HepG2 (cell line): ENCODE measurements around the gene TTC16. TPM values are rescaled to one million over a fixed set of nuclear protein-coding genes. Genes with fewer than 3 reads are reported as not detected.
A peak's percentile ranks its signal among the peaks of the same experiment; 100 is the strongest.
"Not testable (repeated sequence)": the region's sequence is repeated elsewhere in the genome, so short reads cannot be mapped to it uniquely, and the experiment has no call there.

Experiments
- ATAC-seq: fragments of 200-7000 bp; cut with Tn5 transposase; 3 replicates; pipeline ENCODE4 v1.9.1; 2020; ENCODE audit warnings: mild to moderate bottlenecking, moderate library complexity
- BruUV-seq: library from RNA; stranded (reverse); fragments of 400-500 nt; replicated peaks from 2 replicates; lab custom pipeline; 2021; lab: Mats Ljungman, UMichigan
- CTCF ChIA-PET: fragments of 300-600 bp; formaldehyde crosslinking; extraction: SDS; loops from one replicate; lab custom pipeline; 2021; ENCODE audit warnings: low total read pairs, inconsistent platforms, low intra/inter-chr PET ratio; lab: Yijun Ruan, JAX
- POLR2A ChIA-PET: fragments of 350-600 bp; sonication (Branson Sonifier 250); formaldehyde crosslinking; loops from one replicate; lab custom pipeline; 2020; ENCODE audit warnings: antibody characterized with exemption, inconsistent platforms; lab: Yijun Ruan, JAX
- DNase-seq: peaks from one replicate; pipeline ENCODE4 v3.0.0-alpha.2; 2015; ENCODE audit warnings: low spot score
- FAIRE-seq: peaks from 3 replicates; lab custom pipeline; 2011; peaks lifted over from hg19 to GRCh38; lab: Jason Lieb, UNC
- H2AFZ ChIP-seq: one replicate; pipeline ENCODE4 v1.6.1; 2011; ENCODE audit warnings: low read length, inconsistent platforms
- H3K27ac ChIP-seq: fragments of 300-600 bp; 3 replicates; pipeline ENCODE4 v1.8.0; 2011; ENCODE audit warnings: mixed run types, mild to moderate bottlenecking, mixed read lengths, low read length, inconsistent platforms; ENCODE audit not compliant: insufficient read depth; ENCODE audit errors: extremely low read length
- H3K27me3 ChIP-seq, 2 experiments: fragments of 200-600 bp in 1 of 2; 2 replicates in 1 of 2; 3 replicates in 1 of 2; pipeline versions ENCODE4 v1.6.0 to v1.8.0; 2011; ENCODE audit warnings: low read length in 2 of 2, mild to moderate bottlenecking in 2 of 2, moderate library complexity in 2 of 2, inconsistent platforms in 1 of 2; ENCODE audit not compliant: insufficient read depth in 2 of 2, control insufficient read depth in 1 of 2
- H3K36me3 ChIP-seq, 2 experiments: fragments of 200-600 bp in 1 of 2; replicated peaks in 1 of 2; 2 replicates in 1 of 2; 3 replicates in 1 of 2; pipeline versions ENCODE4 v1.5.1 to v1.8.0; 2011; ENCODE audit warnings: low read length in 2 of 2, inconsistent platforms in 1 of 2; ENCODE audit not compliant: insufficient read depth in 2 of 2, control insufficient read depth in 1 of 2
- H3K4me1 ChIP-seq: 2 replicates; pipeline ENCODE4 v1.5.1; 2012; ENCODE audit warnings: low read length, inconsistent platforms; ENCODE audit not compliant: insufficient read depth
- H3K4me2 ChIP-seq: 2 replicates; pipeline ENCODE4 v1.6.0; 2011; ENCODE audit warnings: low read depth, low read length, inconsistent platforms
- H3K4me3 ChIP-seq, 3 experiments: fragments of 200-600 bp in 1 of 3; sonication (generic), shearing (Covaris generic) in 1 of 3; replicated peaks in 1 of 3; 2 replicates each; pipeline ENCODE4 v1.5.1; 2011 to 2016; ENCODE audit warnings: low read length in 3 of 3, inconsistent platforms in 2 of 3, low read depth in 2 of 3, mild to moderate bottlenecking in 2 of 3, control low read depth in 1 of 3, mixed read lengths in 1 of 3; ENCODE audit not compliant: insufficient read depth in 1 of 3
- H3K79me2 ChIP-seq: one replicate; pipeline ENCODE4 v1.6.1; 2011; ENCODE audit warnings: low read length, inconsistent platforms; ENCODE audit not compliant: insufficient read depth
- H3K9ac ChIP-seq: 2 replicates; pipeline ENCODE4 v1.6.0; 2011; ENCODE audit warnings: mild to moderate bottlenecking, low read depth, low read length, inconsistent platforms; ENCODE audit not compliant: insufficient read depth
- H3K9me3 ChIP-seq: 2 replicates; pipeline ENCODE4 v1.5.1; 2012; ENCODE audit warnings: mild to moderate bottlenecking, low read length
- H4K20me1 ChIP-seq: 2 replicates; pipeline ENCODE4 v1.6.0; 2011; ENCODE audit warnings: inconsistent platforms, mild to moderate bottlenecking, low read length, moderate library complexity; ENCODE audit not compliant: insufficient read depth
- ZNF460 ChIP-seq: sonication (generic); formaldehyde crosslinking; IDR thresholded peaks from 2 replicates; pipeline ENCODE4 v1.5.1; 2020; ENCODE audit warnings: missing genetic modification reagents, mild to moderate bottlenecking, borderline replicate concordance
- WGBS: methylation state at CpG from one replicate; pipeline ENCODE4 v1.1.6; 2017; ENCODE audit warnings: low lambda C conversion rate; 5-methylcytosine and 5-hydroxymethylcytosine counted together
- in situ Hi-C: cut with HindIII; loops from 2 replicates; pipeline ENCODE4 v1.10.0; 2017; ENCODE audit warnings: low pct_unique_long_range_greater_than_20kb; ENCODE audit not compliant: extremely low pct_ligation_motif_present
- intact Hi-C: fragments of 100-400 bp; cut with micrococcal nuclease; formaldehyde crosslinking; loops from one replicate; pipeline ENCODE4 v1.10.0; 2022; ENCODE audit not compliant: unreplicated experiment
- polyA plus RNA-seq, 8 experiments: library from polyadenylated mRNA; depleted of rRNA in 3 of 8; stranded (reverse) in 7 of 8; unstranded in 1 of 8; fragments of >200 nt; fragmentation: Illumina TruSeq in 4 of 8; extraction: Trizol in 4 of 8; gene quantifications; 2 replicates each; pipeline versions ENCODE4 v1.2.1 to v1.2.3, GENCODE V29; 2011 to 2016; ENCODE audit warnings: low read depth in 4 of 8, missing spikeins in 1 of 8, mixed read lengths in 1 of 8; ENCODE audit not compliant: insufficient read depth in 1 of 8
- total RNA-seq, 5 experiments: library from RNA; depleted of rRNA; stranded (reverse); fragments of >200 nt; fragmentation: Illumina TruSeq; extraction: Trizol; gene quantifications; 2 replicates each; pipeline ENCODE4 v1.2.3, GENCODE V29; 2016; ENCODE audit warnings: low read depth in 1 of 5

TTC16 gene
- total and polyA plus RNA-seq, 2 of the 13 experiments (the other 11 are each of a cell fraction or from before 2014, with no cell fraction given), result not detected

- intact Hi-C loops, H2AFZ ChIP-seq, H3K36me3 ChIP-seq, H3K9me3 ChIP-seq, H3K4me3 ChIP-seq, H4K20me1 ChIP-seq, FAIRE-seq, H3K27ac ChIP-seq, H3K79me2 ChIP-seq, BruUV-seq, ATAC-seq, POLR2A ChIA-PET, H3K9ac ChIP-seq, CTCF ChIA-PET, DNase-seq: not testable (repeated sequence)
- peak; percentile 22; the same call in 1 of the 2 replicates for TF ChIP-seq ZNF460 (CRISPR knock-in tag)
- H3K27me3 ChIP-seq, result peaks cover 1 to 39% of the 10 kb centered on the region in 2 experiments; a peak in 3 of 5 replicates
- 19% methylated on average over 9 of the region's 9 CpGs for WGBS
- H3K4me2 ChIP-seq, result peak overlapping the region; percentile 35
- peaks cover 30% of the 10 kb centered on the region for H3K4me1 ChIP-seq
- in situ Hi-C loops, result loop anchor here (5.0 kb wide), 1 partner anchor 44 kb away; the partner anchor contains the start of gene TOR2A
These were observed 65.0 kb downstream of the TTC16 start for GRCh38 chr9:127780909-127781308.

Other genes with a start within 250 kb of the TTC16 start
- 2.9 and 4.4 TPM in 2 replicates for gene STXBP1, start 103.8 kb upstream of the TTC16 start, total RNA-seq (2016; rRNA removed; fragmentation: Illumina TruSeq; extraction: Trizol)
- gene STXBP1, start 103.8 kb upstream of the TTC16 start, polyA plus RNA-seq (2011; rRNA removed), result 2.9 and 4.1 TPM in 2 replicates
- gene CFAP157, start 9.1 kb upstream of the TTC16 start, total RNA-seq (2016; rRNA removed; fragmentation: Illumina TruSeq; extraction: Trizol), result not detected in 2 replicates
- gene CFAP157, start 9.1 kb upstream of the TTC16 start, polyA plus RNA-seq (2011; rRNA removed), result 0.07 TPM in 1 of 2 replicates, not detected in the other
- gene PTRH1, start 416 bp upstream of the TTC16 start, total RNA-seq (2016; rRNA removed; fragmentation: Illumina TruSeq; extraction: Trizol), result 7.6 and 10.4 TPM in 2 replicates
- 4.0 and 5.4 TPM in 2 replicates for gene PTRH1, start 416 bp upstream of the TTC16 start, polyA plus RNA-seq (2011; rRNA removed)
- gene TOR2A, start 19.2 kb downstream of the TTC16 start, total RNA-seq (2016; rRNA removed; fragmentation: Illumina TruSeq; extraction: Trizol), result 5.5 and 7.2 TPM in 2 replicates
- gene TOR2A, start 19.2 kb downstream of the TTC16 start, polyA plus RNA-seq (2011; rRNA removed), result 3.5 and 4.9 TPM in 2 replicates
- not detected in 2 replicates for gene SH2D3C, start 62.6 kb downstream of the TTC16 start, total RNA-seq (2016; rRNA removed; fragmentation: Illumina TruSeq; extraction: Trizol)
- not detected in 2 replicates for gene SH2D3C, start 62.6 kb downstream of the TTC16 start, polyA plus RNA-seq (2011; rRNA removed)
- 16.8 TPM in 2 replicates for gene CDK9, start 70.0 kb downstream of the TTC16 start, total RNA-seq (2016; rRNA removed; fragmentation: Illumina TruSeq; extraction: Trizol)
- gene CDK9, start 70.0 kb downstream of the TTC16 start, polyA plus RNA-seq (2011; rRNA removed), result 21.5 and 26.1 TPM in 2 replicates
- gene FPGS, start 86.8 kb downstream of the TTC16 start, total RNA-seq (2016; rRNA removed; fragmentation: Illumina TruSeq; extraction: Trizol), result 20.3 and 35.6 TPM in 2 replicates
- 36.8 and 41.3 TPM in 2 replicates for gene FPGS, start 86.8 kb downstream of the TTC16 start, polyA plus RNA-seq (2011; rRNA removed)
- 0.02 TPM in 1 of 2 replicates, not detected in the other for gene ENG, start 138.6 kb downstream of the TTC16 start, total RNA-seq (2016; rRNA removed; fragmentation: Illumina TruSeq; extraction: Trizol)
- gene ENG, start 138.6 kb downstream of the TTC16 start, polyA plus RNA-seq (2011; rRNA removed), result 1.1 and 1.4 TPM in 2 replicates
- 25.7 and 32.8 TPM in 2 replicates for gene AK1, start 161.6 kb downstream of the TTC16 start, total RNA-seq (2016; rRNA removed; fragmentation: Illumina TruSeq; extraction: Trizol)
- gene AK1, start 161.6 kb downstream of the TTC16 start, polyA plus RNA-seq (2011; rRNA removed), result 19.1 and 28.5 TPM in 2 replicates
- gene ST6GALNAC6, start 183.5 kb downstream of the TTC16 start, total RNA-seq (2016; rRNA removed; fragmentation: Illumina TruSeq; extraction: Trizol), result 16.7 and 18.5 TPM in 2 replicates
- gene ST6GALNAC6, start 183.5 kb downstream of the TTC16 start, polyA plus RNA-seq (2011; rRNA removed), result 65.4 and 103 TPM in 2 replicates
- gene ST6GALNAC4, start 201.0 kb downstream of the TTC16 start, total RNA-seq (2016; rRNA removed; fragmentation: Illumina TruSeq; extraction: Trizol), result 14.8 and 18.8 TPM in 2 replicates
- gene ST6GALNAC4, start 201.0 kb downstream of the TTC16 start, polyA plus RNA-seq (2011; rRNA removed), result 27.7 and 36.4 TPM in 2 replicates
- 0.20 TPM in 1 of 2 replicates, not detected in the other for gene PIP5KL1, start 214.7 kb downstream of the TTC16 start, total RNA-seq (2016; rRNA removed; fragmentation: Illumina TruSeq; extraction: Trizol)
- gene PIP5KL1, start 214.7 kb downstream of the TTC16 start, polyA plus RNA-seq (2011; rRNA removed), result 0.44 and 0.49 TPM in 2 replicates
- 17.5 and 24.8 TPM in 2 replicates for gene DPM2, start 221.8 kb downstream of the TTC16 start, total RNA-seq (2016; rRNA removed; fragmentation: Illumina TruSeq; extraction: Trizol)
- 35.3 and 38.6 TPM in 2 replicates for gene DPM2, start 221.8 kb downstream of the TTC16 start, polyA plus RNA-seq (2011; rRNA removed)